COLO668 (cell line): ENCODE results near the gene ST6GALNAC4.

Experiments
- DNase-seq: peaks from one replicate; lab custom pipeline; 2025; ENCODE audit not compliant: unreplicated experiment; lab: John Stamatoyannopoulos, UW

ST6GALNAC4 gene

DNA sequence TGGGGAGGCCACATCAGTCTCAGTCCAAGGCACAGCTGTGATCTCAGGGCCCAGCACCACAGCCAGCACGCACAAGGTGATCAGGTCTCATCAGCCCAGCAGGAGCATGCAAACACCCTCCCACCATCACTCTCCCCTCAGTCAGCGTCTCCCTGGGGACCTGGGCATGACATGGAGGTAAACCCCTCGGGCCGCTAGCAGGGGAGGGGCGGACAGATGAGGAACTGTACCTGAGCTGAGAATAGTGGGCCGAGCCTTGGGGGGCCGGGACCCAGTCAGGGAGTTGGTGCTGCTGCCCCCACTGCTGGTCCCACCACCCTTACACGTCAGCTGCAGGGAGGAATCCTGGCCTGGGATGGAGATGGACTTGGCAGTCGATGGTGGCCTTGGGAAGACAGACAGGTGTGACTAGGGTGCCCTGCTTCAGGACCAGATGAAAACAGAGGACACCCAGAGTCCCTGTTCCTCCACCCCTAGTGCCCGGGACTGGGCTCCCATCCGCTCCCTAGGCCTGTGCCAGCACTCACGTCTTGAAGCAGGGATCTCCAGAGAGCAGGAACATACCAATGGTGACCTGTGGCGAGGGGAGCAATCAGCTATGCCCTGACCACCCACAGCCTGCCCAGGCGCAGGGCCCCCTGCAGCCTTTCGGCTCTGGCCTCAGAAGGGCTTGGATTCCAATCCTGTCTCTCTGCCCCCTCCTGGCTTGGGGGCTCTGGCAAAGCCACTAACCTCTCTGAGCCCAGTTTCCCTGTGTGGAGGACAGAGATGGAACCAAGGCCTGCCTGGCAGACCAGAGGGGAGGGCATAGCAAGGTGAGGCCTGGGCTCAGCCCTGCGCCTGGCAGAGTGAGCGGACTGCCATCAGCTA lies 31.2 kb upstream of the ST6GALNAC4 start:
- no peak for DNase-seq

DNA sequence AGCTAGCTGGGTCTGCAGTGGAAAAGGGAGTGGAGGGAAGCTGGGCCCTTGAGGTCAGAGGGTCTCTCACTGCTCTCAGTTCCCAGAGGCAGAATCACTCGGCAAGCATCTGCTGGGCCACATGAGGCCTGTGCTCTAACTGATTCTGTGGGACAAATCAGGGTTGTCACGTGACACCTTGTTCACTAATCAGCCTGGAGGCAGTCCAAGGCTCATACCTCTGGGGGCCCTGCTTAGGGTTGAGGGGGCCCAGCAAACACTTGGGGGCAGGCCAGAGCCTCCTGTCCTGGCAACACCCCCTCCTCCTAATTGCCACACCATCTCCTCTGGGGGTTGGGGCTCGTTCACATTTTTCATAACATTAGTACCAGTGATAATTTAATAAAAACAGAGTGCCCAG lies 29.9 kb upstream of the ST6GALNAC4 start:
- DNase-seq: no peak

DNA sequence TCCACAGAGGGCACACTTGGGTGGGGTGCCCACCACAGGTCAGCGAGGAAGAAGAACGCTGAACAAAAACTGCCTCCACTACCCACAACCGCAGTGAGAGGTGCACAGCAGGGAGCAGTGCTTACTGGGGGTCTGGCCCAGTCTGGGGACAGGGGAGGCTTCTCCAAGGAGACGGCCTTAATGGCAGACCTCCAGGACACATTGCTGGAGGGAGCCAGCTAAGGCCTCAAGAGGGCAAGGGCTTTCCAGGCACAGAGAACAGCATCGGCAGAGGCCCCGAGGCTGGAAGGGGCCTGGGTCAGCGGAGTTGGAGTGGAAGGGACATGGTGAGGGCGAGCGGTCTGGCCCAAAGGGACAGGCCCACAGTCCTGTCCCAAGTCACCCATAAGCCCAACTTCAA lies 29.1 kb upstream of the ST6GALNAC4 start:
- DNase-seq: no peak

DNA sequence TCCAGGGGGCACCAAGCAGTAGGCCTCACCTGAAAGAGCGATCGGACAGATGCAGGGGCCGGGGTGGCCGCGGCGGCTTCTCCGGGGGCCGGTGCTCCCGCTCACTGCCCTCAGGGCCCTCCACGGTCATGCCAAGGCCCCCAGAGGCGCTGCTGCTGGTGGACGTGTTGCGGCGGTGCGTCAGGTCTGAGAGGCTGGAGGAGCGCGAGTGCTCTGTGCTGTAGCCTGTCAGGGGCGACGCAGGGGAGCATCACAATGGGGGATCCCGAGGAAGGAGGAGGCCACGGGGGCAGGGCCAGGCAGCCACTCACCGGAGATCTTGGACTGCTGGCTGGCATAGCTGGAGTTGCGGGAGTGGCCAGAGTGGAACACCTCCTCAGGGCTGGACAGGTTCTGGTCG lies 28.5 kb upstream of the ST6GALNAC4 start:
- DNase-seq: no peak

DNA sequence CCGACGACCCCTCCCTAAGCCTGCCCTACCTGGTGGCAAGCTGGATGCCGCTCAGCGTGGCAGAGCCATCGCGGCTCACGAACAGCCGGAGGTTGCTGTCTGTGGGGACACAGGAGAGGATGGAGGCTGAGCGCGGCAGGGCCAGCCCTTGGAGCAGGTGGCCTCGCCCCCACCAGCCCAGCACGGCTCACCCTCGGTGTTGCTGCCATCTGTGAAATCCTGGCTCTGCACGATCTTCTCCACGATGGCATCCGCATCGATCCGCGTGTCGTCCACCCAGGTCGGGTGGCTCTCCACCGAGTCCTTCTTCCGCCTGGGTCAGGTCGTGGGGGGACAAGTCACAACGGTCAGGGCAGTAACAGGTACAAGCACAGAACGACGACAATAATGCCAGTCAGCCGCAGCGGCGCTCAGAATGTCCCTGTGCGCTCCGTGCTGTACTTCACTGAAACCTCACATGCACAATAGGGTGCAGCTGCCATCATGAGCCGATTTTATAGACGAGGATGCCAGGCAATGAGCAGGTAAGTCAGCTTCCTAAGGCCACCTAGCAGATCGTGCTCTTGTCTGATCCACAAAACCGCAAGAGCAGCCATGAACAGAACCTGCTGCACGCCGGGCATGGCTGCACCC lies 27.9 kb upstream of the ST6GALNAC4 start:
- no peak for DNase-seq

DNA sequence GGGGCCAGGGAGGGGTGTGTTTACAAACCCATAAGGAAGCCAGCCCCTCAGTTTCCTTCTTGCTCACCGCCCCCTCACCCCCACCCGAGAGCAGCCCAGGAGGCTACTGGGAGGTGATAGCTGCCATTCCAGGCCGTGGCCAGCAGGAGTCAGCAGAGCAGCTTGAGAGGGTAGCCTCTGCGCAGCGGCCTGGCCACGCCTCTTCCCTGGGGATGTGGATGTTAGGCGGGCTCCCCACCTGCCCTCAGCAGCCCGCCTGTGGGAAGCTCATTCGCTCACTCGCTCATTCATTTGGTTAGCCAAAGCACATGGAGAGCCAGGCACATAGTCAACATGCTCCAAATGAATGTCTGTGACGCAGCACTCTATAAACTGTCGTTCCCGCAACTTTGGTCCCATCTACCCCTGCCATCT lies 26.9 kb upstream of the ST6GALNAC4 start:
- peak; percentile 94 for DNase-seq

DNA sequence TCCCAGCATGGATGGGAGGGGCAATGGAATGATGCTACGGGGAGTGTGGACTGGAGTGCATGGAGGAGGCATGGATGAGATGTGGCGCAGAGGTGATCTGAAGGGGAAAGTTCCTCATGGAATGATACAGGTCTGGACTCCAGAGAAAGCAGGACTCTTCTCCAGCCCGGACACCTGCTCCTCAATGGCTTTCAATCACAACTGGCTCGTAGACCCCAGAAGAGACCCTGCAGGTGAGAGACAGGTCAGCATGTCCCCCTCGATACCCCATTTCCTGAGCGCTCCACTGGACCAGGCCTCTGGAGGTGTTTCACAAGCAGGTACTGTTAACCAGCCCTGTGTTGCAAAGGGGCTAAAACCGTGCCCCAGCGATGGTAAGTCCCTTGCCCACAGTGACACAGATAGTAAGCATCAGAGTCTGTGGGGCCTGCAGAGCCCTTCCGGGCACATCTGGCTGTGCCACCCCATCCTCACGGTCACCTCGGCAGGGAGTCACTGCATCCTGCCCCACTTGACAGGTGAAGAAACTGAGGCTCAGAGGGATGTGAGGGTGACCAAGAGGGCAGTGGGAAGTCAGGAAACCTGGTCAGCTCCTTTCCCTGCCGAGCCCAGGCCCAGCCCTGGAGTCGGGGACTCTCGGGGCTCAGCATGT lies 26.3 kb upstream of the ST6GALNAC4 start:
- no peak for DNase-seq

DNA sequence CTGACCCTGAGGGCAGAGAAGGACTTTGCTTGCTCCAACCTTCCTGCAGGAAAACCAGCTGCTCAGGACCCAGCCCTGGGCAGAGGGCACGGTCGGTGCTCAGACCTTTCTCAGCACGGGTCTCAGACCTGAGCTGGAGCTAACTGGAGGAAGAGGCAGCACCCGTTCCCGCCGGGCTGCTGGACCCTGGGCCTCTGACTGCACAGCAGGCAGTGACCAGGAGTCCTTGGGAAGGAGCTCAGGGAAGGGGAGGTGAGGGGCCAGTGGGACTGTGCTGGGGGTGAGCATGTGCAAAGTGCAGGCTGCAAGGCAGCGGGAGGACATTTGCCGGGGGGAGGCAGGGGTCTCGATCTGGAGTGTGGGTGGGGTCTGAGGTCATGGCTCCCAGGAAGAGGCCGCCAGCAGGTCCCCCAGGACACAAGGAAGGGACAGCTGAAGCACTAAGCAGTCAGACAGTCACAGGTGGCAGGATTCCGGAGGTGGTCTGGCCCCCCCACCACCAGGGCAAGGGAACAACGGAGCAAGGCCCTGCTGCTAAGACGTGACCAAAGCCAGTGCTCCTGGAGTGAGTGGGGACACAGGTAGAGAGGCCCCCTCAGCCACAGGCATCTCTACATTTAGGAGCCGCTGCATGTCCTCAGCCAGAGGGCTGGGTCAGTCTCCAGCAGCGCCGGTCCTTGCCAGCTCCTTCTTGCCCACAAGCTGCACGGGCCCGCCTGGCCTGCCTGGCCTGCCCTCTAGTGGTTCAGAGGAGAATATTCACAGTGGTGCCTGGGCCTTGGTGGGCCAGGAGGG lies 25.6 kb upstream of the ST6GALNAC4 start:
- peak; percentile 48 for DNase-seq

DNA sequence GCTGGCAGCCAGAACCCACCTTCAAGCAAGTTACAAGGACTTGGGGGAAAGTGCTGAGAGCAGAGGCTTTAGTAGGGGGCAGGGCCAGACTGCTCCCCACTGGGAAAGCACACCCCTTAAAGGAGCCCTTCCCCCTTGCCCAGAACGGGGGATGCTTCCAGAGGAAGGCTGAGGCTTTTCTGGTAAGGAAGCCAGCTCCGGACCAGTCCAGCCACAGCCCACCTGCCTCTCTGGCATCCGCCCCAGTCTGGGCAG lies 25.0 kb upstream of the ST6GALNAC4 start:
- DNase-seq: no peak

DNA sequence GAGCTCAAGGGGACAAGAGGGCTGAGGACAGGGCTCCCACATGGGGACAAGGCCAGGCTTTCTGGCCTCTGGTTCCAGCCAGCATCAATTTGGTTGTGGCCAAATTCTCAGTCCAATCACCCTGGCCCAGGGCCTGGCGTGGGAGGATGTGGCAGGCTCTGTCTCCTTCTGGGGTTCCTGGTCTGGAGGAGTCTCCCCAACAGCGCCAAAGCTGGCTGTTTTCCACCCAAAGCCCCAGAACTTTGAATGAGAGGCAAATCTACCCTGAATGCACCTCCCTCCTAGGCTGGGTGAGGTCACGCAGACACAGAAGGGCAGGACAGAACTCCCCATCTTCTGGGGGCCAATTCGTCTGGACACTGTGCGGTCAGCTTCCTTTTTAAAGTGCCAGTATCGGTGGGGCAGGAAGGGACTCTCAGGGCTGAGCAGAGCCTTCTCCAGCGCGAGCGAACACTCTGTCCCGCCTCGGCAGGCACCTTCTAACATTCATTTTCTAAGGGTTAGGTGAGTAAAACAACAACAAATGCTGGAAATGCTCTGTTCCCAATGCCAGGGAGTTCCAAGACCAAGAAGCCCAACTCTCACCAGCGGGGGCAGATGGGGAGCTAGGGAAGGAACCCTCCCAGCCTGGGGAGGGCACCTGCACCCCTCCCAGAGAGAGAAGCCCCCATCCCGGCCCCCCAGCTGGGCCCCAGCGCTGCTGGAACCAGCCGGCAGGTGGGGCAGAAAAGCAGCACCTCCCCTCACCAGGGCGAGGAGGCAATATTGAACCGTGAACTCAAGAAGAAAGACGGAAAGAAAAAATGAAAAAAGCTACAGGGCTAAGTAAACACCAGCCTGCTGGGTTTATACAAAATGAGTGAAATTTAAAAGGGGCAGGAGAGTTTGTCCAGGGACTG lies 24.5 kb upstream of the ST6GALNAC4 start:
- DNase-seq: no peak

DNA sequence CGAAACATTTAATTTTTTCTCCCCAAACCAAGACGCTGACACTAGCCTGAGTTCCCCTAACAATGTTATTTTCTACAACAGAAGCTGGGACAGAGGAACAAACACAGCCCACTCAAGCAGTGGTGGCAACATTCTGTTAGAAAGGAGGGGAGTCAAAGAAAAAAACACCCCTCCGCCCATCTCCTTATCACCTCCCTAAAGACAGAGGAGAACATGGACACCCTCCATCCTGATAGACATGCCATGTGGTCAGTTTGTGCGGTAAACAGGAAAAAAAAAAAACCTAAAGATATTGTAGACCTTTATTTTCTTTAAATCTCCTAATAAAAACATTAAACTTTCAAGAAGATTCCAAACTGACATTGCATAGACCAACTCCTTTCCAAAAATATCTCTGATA lies 23.8 kb upstream of the ST6GALNAC4 start:
- no peak for DNase-seq

DNA sequence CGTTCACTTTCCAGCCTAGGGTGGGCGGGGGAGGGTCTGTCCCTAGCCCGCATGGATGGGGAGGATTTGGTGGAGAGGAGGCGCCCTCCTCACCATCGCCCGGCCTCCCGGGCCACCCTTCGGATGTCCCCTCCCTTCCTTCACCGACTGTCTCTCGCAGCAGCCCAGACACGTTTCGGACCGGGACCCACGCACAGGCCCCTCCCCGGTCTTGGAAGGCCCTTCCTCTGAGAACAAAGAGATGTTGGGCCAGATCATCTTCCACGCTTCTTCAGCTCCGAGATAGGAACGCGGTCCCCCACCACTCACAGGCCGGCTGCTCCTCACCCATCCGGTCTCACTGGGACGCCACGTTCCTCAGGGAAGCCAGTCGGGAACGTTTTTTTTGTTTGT lies 21.5 kb upstream of the ST6GALNAC4 start:
- no peak for DNase-seq

DNA sequence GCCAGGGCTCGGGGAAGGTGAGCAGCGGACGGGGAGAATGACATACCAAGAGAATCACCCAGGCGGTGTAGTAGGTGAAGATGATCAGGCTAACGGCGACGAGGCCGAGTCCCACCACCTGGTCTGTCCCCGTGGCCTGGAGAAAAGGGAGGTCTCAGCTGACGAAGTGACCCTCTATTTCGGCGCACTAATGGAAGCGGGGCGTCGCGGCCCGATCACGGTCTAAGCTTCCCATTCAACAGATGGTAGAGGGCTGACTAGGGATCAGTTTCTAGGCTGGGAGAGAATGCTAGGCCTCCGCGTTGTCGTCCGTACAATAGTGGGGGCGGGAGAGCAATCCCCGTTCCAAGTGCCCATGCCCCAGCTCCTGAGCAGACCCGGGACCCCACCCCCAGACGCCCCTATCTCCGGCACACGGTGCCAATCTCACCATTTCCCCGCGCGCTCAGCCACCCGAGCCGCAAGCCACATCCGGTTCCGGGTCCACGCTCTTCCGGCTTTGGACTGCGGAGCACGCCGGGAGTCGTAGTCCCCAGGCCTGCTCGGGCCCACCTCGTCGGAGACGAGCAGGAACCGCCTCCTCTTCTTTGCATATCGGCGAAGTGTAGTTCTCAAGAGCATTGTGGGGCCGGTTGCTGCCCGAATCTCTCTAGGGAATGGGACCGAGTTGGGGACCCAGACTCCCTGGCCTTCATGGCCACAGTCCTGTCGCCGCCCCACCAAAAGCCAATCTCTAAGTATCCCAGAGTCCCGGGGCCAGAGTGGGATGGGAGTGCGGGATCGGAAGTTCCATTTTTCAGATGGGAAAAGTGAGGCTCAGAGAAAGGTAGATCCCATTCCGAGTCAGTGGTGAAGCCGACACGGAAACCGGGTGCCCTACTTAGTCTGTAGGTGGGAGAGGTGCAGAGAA lies 20.8 kb upstream of the ST6GALNAC4 start, which contains the start of gene DPM2:
DPM2 (minus strand) TSS at position 467 of the 910 bp plus-strand sequence; CDS start at position 433, 34 bp downstream.
- peak; percentile 89 for DNase-seq

DNA sequence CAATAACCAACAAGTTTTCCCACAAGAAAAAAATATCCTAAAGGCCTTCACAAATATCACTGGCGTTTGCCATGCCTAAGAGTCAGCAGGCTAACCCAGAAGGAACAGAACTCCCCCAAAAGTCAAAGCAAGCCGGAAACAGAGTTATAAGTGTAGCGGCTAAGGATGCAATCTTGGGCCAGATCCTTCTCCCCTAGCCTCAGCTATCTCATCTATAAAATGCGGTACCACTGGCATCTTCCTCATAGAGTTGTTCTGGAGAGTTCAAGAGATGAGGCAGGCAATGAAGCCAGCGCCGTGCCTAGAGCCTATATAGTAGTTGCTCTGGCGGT lies 20.2 kb upstream of the ST6GALNAC4 start:
- no peak for DNase-seq

DNA sequence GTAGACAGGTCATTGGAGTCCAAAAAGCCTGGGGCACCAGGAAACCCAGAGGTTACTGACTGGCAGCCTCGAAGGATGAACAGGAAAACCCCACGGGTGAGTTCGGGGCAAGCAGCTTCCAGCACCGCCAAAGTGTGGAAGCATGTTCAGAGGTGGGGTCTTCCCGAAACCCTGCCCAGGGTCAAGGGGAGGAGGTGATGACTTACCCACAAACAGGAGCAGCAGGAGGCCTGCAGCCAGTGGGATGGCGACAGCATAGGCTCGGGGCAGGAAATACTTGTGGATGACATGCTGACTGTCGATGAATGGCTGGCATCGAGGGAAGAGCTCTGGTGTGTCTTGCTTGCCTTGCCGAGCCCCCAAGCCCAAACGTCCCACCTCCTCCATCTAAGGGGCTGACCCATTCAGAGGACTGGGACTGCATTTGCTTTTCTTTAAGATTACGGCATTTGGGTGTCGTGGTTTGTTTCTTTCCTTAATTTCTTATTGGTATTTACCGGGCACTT lies 19.6 kb upstream of the ST6GALNAC4 start:
- no peak for DNase-seq

DNA sequence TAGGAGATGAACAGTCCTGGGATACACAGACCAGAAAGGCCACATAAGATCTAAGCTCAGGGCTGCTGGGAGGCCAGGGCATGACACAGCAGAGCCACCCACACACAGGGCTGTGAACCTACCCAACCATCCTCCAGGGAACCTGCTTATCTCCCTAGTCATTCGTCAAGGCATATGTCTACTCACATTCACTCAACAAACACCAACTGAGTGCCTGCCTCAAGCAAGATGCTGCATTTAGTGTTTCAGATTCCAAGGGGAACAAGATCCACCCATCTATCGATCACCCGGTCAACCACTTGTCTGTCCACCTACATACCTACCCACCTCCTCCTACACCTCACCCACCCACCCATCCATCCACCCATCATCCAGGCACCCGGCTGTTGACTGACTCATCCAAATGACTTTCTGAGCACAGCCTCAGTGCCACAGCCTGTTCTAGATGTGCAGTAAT lies 19.0 kb upstream of the ST6GALNAC4 start:
- no peak for DNase-seq

DNA sequence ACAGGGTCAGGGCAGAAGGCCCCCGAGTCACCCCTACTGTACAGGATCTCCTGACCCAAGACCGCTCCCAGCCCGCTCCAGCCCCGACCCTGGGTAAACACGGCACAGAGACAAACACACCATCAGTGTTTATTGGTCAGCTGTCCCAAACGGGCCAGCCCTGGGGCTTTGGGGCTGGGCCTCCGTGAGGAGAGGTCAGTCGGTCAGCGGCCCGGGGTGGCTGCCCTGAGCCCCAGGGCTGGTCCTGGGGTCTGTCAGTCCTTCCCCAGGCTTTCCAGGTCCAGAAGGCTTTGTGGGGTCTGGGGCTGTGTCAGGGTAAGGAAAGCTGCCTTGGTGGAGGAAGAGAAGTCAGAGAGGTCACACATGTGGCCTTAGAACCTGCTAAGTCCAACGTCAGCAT lies 18.1 kb upstream of the ST6GALNAC4 start:
- no peak for DNase-seq

DNA sequence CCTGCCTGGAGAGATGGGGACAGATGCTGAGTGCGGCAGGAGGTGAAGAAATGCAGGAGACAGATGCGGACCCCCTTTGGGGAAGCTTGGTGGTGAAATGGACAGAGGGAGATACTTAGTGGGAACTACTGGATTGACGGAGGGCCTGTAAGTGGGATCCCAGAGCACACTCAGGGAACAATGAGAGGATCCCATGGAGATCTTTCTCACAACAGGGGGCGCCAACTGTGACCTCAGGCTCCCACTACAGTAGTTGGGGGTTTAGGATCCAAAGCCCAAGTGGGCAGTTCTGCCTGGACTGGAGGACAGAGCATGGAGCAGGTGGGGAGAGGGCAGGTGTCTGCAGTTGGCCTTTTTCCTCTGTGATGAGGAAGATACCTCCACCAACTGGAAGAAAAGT lies 17.4 kb upstream of the ST6GALNAC4 start:
- no peak for DNase-seq
